Naive thymus-derived CD8-positive, alpha-beta T cell (primary cell): ENCODE measurements around the gene DLG2. TPM values are rescaled to one million over a fixed set of nuclear protein-coding genes. Genes with fewer than 3 reads are reported as not detected.
"Not testable (repeated sequence)": the region's sequence is repeated elsewhere in the genome, so short reads cannot be mapped to it uniquely, and the experiment has no call there.

ENCODE experiments used
- ATAC-seq, 2 donors: fragments of 150-1000 bp; cut with Tn5 transposase in 1 of 2; sonication (Bioruptor Pico), chemical (Tn5 transposase) in 1 of 2; 1 replicate in 1 of 2; 2 replicates in 1 of 2; pipeline ENCODE4 v1.10.0; 2021; ENCODE audit warnings: mild to moderate bottlenecking in 2 of 2, moderate library complexity in 2 of 2
- POLR2A ChIA-PET: fragments of 350-600 bp; sonication (Branson Sonifier 250); formaldehyde crosslinking; loops from one replicate; lab custom pipeline; 2021; ENCODE audit warnings: antibody characterized with exemption; lab: Charles Lee
- DNase-seq, 10 donors: peaks; one replicate each; pipeline versions ENCODE4 v3.0.0 to v3.0.0-alpha.2; 2020 to 2022
- H3K27ac Mint-ChIP-seq, 10 donors: one replicate each; pipeline ENCODE4 v1.8.0; 2020 to 2022; ENCODE audit warnings: mild to moderate bottlenecking in 10 of 10, mixed read lengths in 10 of 10, moderate library complexity in 4 of 10, inconsistent platforms in 1 of 10
- H3K27me3 Mint-ChIP-seq, 5 donors: one replicate each; pipeline ENCODE4 v1.8.0; 2021 to 2022; ENCODE audit warnings: mixed read lengths in 5 of 5
- H3K36me3 Mint-ChIP-seq, 3 donors: one replicate each; pipeline ENCODE4 v1.8.0; 2020 to 2022; ENCODE audit warnings: mixed read lengths in 3 of 3, mild to moderate bottlenecking in 2 of 3, inconsistent platforms in 1 of 3
- H3K4me1 Mint-ChIP-seq, 4 donors: one replicate each; pipeline ENCODE4 v1.8.0; 2021 to 2022; ENCODE audit warnings: mixed read lengths in 4 of 4
- H3K4me3 Mint-ChIP-seq, 10 donors: one replicate each; pipeline ENCODE4 v1.8.0; 2020 to 2022; ENCODE audit warnings: mild to moderate bottlenecking in 10 of 10, mixed read lengths in 10 of 10, moderate library complexity in 6 of 10, inconsistent platforms in 1 of 10
- H3K9me3 Mint-ChIP-seq, 9 donors: one replicate each; pipeline ENCODE4 v1.8.0; 2020 to 2022; ENCODE audit warnings: mixed read lengths in 9 of 9, mild to moderate bottlenecking in 3 of 9, inconsistent platforms in 1 of 9, moderate library complexity in 1 of 9
- polyA plus RNA-seq, 3 donors: library from polyadenylated mRNA; unstranded; fragments of 300-500 nt; fragmentation: Illumina TruSeq; gene quantifications; one replicate each; pipeline ENCODE4 v1.2.3, GENCODE V29; 2021
- total RNA-seq, 8 experiments: library from RNA in 2 of 8; stranded (reverse) in 2 of 8; gene quantifications; one replicate each; pipeline ENCODE4 v1.2.3 and lab custom pipeline; 2021 to 2026

Gene DLG2
- total and polyA plus RNA-seq, 5 experiments from 2014 or later, result 0.86 to 6.2 (median 2.5) TPM

- Mint-ChIP-seq H3K4me3 (no peak overlapping the region), H3K9me3 (no peaks in the 10 kb centered on the region), H3K27ac (no peak overlapping the region), H3K36me3 (no peaks in the 10 kb centered on the region), H3K27me3 (peaks cover 1 to 12% (median 8%) of the 10 kb centered on the region in 5 donors), H3K4me1 (no peaks in the 10 kb centered on the region)
- POLR2A ChIA-PET, result no interaction called here
- ATAC-seq (no peak), DNase-seq (no peak)
Observed at GRCh38 chr11:83464160-83464944, 2162.8 kb downstream of the DLG2 start.

DNA sequence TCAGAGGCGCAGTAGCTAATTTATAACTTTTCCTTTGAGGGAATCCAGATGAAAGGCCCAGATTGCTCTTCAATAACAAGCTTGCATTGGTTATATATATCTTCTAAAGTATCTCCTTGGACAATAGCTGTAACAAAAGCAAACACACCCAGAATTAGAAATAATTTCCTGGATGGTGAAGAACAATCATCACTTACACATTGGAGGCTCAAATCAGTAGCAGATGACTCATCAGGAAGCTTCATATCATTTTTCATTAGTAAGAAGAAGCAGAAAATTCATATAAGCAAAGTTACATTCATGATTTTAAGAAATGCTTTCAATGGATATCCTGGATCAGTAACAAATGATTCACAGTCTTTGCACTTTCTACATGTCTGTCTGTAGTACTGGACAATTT is 2167.3 kb downstream of the DLG2 start:
- Mint-ChIP-seq H3K27ac (no peak overlapping the region), H3K36me3 (no peaks in the 10 kb centered on the region), H3K9me3 (peaks cover 0 to 2% (median 0%) of the 10 kb centered on the region in 9 donors), H3K4me1 (no peaks in the 10 kb centered on the region), H3K4me3 (no peak overlapping the region), H3K27me3 (peaks cover 4 to 12% (median 8%) of the 10 kb centered on the region in 5 donors)
- DNase-seq (no peak), ATAC-seq (no peak)
- POLR2A ChIA-PET, result no interaction called here

GRCh38 chr11:83456566-83456965 is 2170.6 kb downstream of the DLG2 start:
- no peak for DNase-seq
- H3K4me1 Mint-ChIP-seq, result no peaks in the 10 kb centered on the region
- no peak overlapping the region for H3K4me3 Mint-ChIP-seq
- ATAC-seq, result no peak
- POLR2A ChIA-PET, result no interaction called here
- H3K27me3 Mint-ChIP-seq, result peaks cover 0 to 5% (median 0%) of the 10 kb centered on the region in 5 donors
- peaks cover 0 to 2% (median 0%) of the 10 kb centered on the region in 9 donors for H3K9me3 Mint-ChIP-seq
- H3K36me3 Mint-ChIP-seq, result no peaks in the 10 kb centered on the region
- H3K27ac Mint-ChIP-seq, result no peak overlapping the region

DNA sequence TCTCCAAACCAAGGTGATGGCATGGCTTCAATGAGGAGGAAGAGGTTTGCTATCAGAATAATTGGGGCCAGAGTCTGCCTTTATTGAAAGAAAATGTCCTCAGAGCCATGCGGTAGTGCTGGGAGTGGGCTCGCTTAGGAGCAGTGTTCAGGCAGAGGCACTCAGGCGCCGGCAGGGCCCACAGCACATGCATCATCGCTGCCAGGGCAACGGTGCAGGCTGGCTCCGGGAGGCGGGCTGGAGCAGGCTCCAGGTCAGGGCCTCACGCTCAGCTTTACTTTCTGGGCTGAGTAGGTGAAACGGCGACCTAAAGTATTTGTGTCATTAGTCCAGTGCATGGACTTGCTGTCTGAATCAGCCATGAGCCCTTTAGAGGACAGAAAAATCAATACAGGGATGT is 2171.1 kb downstream of the DLG2 start:
- H3K9me3 Mint-ChIP-seq, result peaks cover 0 to 2% (median 0%) of the 10 kb centered on the region in 9 donors
- H3K27ac Mint-ChIP-seq, result no peak overlapping the region
- no peak overlapping the region for H3K4me3 Mint-ChIP-seq
- ATAC-seq, result no peak
- H3K4me1 Mint-ChIP-seq, result no peaks in the 10 kb centered on the region
- no peaks in the 10 kb centered on the region for H3K36me3 Mint-ChIP-seq
- POLR2A ChIA-PET, result no interaction called here
- DNase-seq, result no peak
- peaks cover 0 to 5% (median 0%) of the 10 kb centered on the region in 5 donors for H3K27me3 Mint-ChIP-seq

DNA sequence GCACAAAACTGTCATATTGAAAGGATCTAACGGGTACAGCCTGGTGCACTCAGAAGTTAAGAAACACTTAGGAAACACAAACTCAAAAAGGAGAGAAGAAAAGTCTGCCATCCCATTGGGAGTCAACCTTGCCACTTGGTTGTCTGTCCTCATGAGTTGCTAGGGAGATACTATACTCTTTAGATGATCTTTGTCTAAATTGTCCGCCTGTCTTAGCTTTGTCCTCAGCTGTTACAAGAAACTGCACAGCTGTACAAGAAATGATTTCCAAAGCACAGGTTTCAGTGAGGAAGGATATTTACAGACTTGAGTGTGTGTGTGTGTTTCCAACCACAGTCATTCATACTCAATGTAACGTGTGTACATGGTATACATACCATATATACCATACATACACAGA is 2171.8 kb downstream of the DLG2 start:
- no peak overlapping the region for H3K4me3 Mint-ChIP-seq
- ATAC-seq, result no peak

DNA sequence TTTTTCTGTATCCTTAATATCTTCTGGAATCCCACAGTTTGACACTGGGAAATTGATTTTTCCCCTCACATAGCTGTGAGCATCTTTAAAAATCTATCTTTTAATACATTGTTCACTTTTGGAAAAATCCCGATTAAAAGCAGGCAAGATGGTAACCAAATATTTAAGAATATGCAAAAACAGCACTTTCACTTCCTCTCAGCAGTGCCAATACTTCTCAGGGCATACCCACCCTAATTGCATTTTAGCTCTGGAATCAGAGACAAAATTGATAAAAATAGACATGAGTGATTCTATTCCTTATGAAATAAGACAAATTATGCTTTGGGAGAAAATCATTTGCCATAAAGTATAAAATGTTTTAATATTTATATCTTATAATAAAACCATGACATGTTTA is 2172.5 kb downstream of the DLG2 start:
- H3K4me3 Mint-ChIP-seq, result no peak overlapping the region

More for the DNA sequence above, 2171.8 kb downstream of the DLG2 start:
- no peaks in the 10 kb centered on the region for H3K4me1 Mint-ChIP-seq
- POLR2A ChIA-PET, result no interaction called here
- no peaks in the 10 kb centered on the region for H3K36me3 Mint-ChIP-seq
- H3K27ac Mint-ChIP-seq, result no peak overlapping the region
- H3K27me3 Mint-ChIP-seq, result peaks cover 0 to 5% (median 0%) of the 10 kb centered on the region in 5 donors
- peaks cover 0 to 2% (median 0%) of the 10 kb centered on the region in 9 donors for H3K9me3 Mint-ChIP-seq
- no peak for DNase-seq

GRCh38 chr11:83449338-83449913 is 2177.7 kb downstream of the DLG2 start:
- POLR2A ChIA-PET, result no interaction called here
- DNase-seq (no peak), ATAC-seq (no peak)
- Mint-ChIP-seq H3K36me3 (no peaks in the 10 kb centered on the region), H3K27me3 (peaks cover 0 to 6% (median 0%) of the 10 kb centered on the region in 5 donors), H3K27ac (no peak overlapping the region), H3K4me3 (no peak overlapping the region), H3K4me1 (no peaks in the 10 kb centered on the region), H3K9me3 (no peaks in the 10 kb centered on the region)

More for the DNA sequence above, 2172.5 kb downstream of the DLG2 start:
- ATAC-seq (no peak), DNase-seq (no peak)
- H3K27me3 Mint-ChIP-seq, result peaks cover 0 to 5% (median 0%) of the 10 kb centered on the region in 5 donors
- no peak overlapping the region for H3K27ac Mint-ChIP-seq
- POLR2A ChIA-PET, result no interaction called here
- no peaks in the 10 kb centered on the region for H3K36me3 Mint-ChIP-seq
- H3K4me1 Mint-ChIP-seq, result no peaks in the 10 kb centered on the region
- H3K9me3 Mint-ChIP-seq, result peaks cover 0 to 2% (median 0%) of the 10 kb centered on the region in 9 donors

GRCh38 chr11:83448686-83449085 is 2178.5 kb downstream of the DLG2 start:
- Mint-ChIP-seq H3K4me1 (no peaks in the 10 kb centered on the region), H3K4me3 (no peak overlapping the region), H3K27me3 (peaks cover 0 to 6% (median 0%) of the 10 kb centered on the region in 5 donors), H3K36me3 (no peaks in the 10 kb centered on the region), H3K9me3 (no peaks in the 10 kb centered on the region), H3K27ac (no peak overlapping the region)
- DNase-seq (no peak), ATAC-seq (no peak)
- POLR2A ChIA-PET, result no interaction called here

DNA sequence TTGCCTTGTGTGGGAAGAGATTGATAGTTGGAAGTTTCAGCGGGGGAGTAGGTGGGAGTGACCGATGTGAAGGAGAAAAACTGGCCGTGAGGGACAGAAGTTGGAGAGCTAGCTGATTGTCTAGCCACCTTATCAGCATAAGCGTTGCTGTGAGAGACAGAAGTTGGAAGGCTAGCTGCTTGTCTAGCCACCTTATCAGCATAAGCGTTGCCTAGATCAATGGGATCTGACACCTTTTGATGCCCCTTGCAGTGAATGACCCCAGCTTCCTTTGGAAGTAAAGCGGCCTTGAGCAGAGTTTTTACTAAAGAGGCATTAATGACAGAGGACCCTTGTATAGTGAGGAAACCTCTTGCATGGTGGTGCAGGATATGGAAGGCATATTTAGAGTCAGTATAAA is 2183.3 kb downstream of the DLG2 start:
- ATAC-seq, H3K9me3 Mint-ChIP-seq, H3K27me3 Mint-ChIP-seq, H3K4me3 Mint-ChIP-seq, H3K36me3 Mint-ChIP-seq, POLR2A ChIA-PET, H3K4me1 Mint-ChIP-seq, DNase-seq, H3K27ac Mint-ChIP-seq: not testable (repeated sequence)

GRCh38 chr11:83441601-83442000 is 2185.5 kb downstream of the DLG2 start:
- POLR2A ChIA-PET, result no interaction called here

DNA sequence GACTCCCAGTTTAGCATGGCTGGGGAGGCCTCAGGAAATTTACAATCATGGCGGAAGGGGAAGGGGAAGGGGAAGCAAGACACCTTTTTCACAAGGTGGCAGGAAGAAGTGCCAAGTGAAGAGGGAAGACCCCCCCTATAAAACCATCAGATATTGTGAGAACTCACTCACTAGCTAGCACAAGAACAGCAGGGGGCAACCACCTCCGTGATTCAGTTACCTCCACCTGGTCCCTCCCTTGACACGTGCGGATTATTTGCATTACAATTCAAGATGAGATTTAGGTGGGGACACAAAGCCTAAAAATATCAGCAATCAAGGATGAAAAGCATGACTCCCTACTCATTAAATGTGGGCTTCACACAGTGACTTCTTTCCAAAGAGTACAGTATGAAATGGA is 2186.0 kb downstream of the DLG2 start:
- ATAC-seq, result no peak
- Mint-ChIP-seq H3K4me3 (no peak overlapping the region), H3K9me3 (no peaks in the 10 kb centered on the region), H3K36me3 (no peaks in the 10 kb centered on the region), H3K27ac (no peak overlapping the region), H3K27me3 (peaks cover 0 to 6% (median 4%) of the 10 kb centered on the region in 5 donors), H3K4me1 (no peaks in the 10 kb centered on the region)
- POLR2A ChIA-PET, result no interaction called here
- no peak for DNase-seq

More at GRCh38 chr11:83441601-83442000, 2185.5 kb downstream of the DLG2 start:
- H3K27me3 Mint-ChIP-seq, result peaks cover 0 to 6% (median 4%) of the 10 kb centered on the region in 5 donors
- no peaks in the 10 kb centered on the region for H3K36me3 Mint-ChIP-seq
- no peaks in the 10 kb centered on the region for H3K9me3 Mint-ChIP-seq
- ATAC-seq, result no peak
- H3K27ac Mint-ChIP-seq, result no peak overlapping the region
- no peaks in the 10 kb centered on the region for H3K4me1 Mint-ChIP-seq
- no peak for DNase-seq
- no peak overlapping the region for H3K4me3 Mint-ChIP-seq

DNA sequence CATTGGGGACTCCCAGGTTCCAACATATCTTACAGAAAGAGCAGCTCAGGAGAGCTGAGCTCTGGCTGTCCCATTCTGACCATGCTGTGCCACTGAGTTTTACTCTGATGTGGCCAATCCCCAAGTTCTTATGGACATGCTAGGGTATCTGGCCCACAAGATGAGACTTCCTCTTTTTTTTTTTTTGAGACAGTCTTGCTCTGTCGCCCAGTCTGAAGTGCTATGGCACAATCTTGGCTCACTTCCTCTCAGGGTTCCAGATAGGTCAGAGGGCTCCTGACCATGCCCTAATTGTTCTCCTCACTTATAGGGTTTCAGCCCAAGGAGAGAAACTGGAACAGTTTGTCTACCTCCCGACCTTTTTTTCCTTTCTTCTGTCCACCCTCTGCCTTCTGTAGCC is 2188.7 kb downstream of the DLG2 start:
- Mint-ChIP-seq H3K27me3 (peaks cover 0 to 6% (median 4%) of the 10 kb centered on the region in 5 donors), H3K4me1 (no peaks in the 10 kb centered on the region), H3K36me3 (no peaks in the 10 kb centered on the region), H3K27ac (no peak overlapping the region), H3K4me3 (no peak overlapping the region), H3K9me3 (no peaks in the 10 kb centered on the region)
- ATAC-seq (no peak), DNase-seq (no peak)
- POLR2A ChIA-PET, result no interaction called here

DNA sequence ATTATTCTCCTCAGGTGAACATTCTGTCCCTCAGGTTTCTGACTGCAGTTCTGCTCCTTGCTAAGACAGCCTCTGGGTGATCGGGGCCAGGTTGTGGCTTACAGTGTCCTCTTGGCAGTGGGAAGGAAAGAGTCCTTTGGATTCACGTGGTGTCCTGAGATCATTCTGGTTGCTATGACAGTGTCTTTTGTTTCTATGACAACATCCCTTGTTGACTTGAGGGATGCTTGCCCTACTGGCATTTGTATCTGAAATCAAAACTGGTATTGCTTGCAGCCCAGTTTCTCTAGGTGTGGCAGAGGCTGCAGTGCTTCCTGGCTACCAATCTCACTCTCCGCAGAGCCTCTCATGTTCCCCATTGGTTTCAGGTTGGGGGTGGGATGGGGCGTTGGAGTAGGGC is 2189.2 kb downstream of the DLG2 start:
- Mint-ChIP-seq H3K4me1 (no peaks in the 10 kb centered on the region), H3K27me3 (peaks cover 0 to 6% (median 4%) of the 10 kb centered on the region in 5 donors), H3K27ac (no peak overlapping the region), H3K9me3 (no peaks in the 10 kb centered on the region), H3K36me3 (no peaks in the 10 kb centered on the region), H3K4me3 (no peak overlapping the region)
- ATAC-seq (no peak), DNase-seq (no peak)
- POLR2A ChIA-PET, result no interaction called here
